B cell (primary cell): ENCODE measurements around the gene GLP2R. TPM values are rescaled to one million over a fixed set of nuclear protein-coding genes. Genes with fewer than 3 reads are reported as not detected.

ENCODE experiments used
- ATAC-seq: fragments of 200-7000 bp; cut with Tn5 transposase; one replicate; pipeline ENCODE4 v1.10.0; 2021; ENCODE audit warnings: low read depth, mild to moderate bottlenecking, moderate number of reproducible peaks, moderate library complexity
- CTCF ChIA-PET: fragments of 350-600 bp; sonication (Branson Sonifier 250); formaldehyde crosslinking; loops from one replicate; lab custom pipeline; 2021; ENCODE audit warnings: antibody characterized with exemption, inconsistent platforms; lab: Charles Lee
- POLR2A ChIA-PET: fragments of 350-600 bp; sonication (Branson Sonifier 250); formaldehyde crosslinking; loops from one replicate; lab custom pipeline; 2021; ENCODE audit warnings: antibody characterized with exemption; lab: Charles Lee
- DNase-seq: peaks from one replicate; pipeline ENCODE4 v3.0.0; 2013
- H2AFZ ChIP-seq: 2 replicates; pipeline ENCODE4 v1.6.1; 2012; ENCODE audit warnings: mild to moderate bottlenecking, low read depth, low read length; ENCODE audit not compliant: insufficient read depth, poor library complexity, severe bottlenecking
- H3K27ac ChIP-seq, 2 donors: 1 replicate in 1 of 2; 2 replicates in 1 of 2; pipeline ENCODE4 v1.5.1; 2012 to 2013; ENCODE audit warnings: low read length in 2 of 2, mild to moderate bottlenecking in 2 of 2, moderate library complexity in 1 of 2
- H3K27me3 ChIP-seq, 4 experiments: fragments of 200-600 bp in 1 of 4; sonication (generic) in 1 of 4; replicated peaks in 1 of 4; 1 replicate in 2 of 4; 2 replicates in 2 of 4; pipeline versions ENCODE4 v1.6.1 to v1.7.0; 2013 to 2016; ENCODE audit warnings: low read length in 3 of 4, mild to moderate bottlenecking in 2 of 4, mixed read lengths in 1 of 4, moderate library complexity in 1 of 4; ENCODE audit not compliant: insufficient read depth in 4 of 4, control insufficient read depth in 3 of 4; ENCODE audit errors: control extremely low read depth in 1 of 4
- H3K36me3 ChIP-seq, 2 experiments: replicated peaks in 1 of 2; 1 replicate in 1 of 2; 2 replicates in 1 of 2; pipeline versions ENCODE4 v1.6.1 to v1.7.1; 2013; ENCODE audit warnings: low read length in 1 of 2; ENCODE audit not compliant: insufficient read depth in 2 of 2, control insufficient read depth in 1 of 2; ENCODE audit errors: control extremely low read depth in 1 of 2, extremely low read depth in 1 of 2
- H3K4me1 ChIP-seq, 2 donors: fragments of 200-600 bp in 1 of 2; sonication (generic) in 1 of 2; 1 replicate in 1 of 2; 2 replicates in 1 of 2; pipeline versions ENCODE4 v1.5.1 to v1.6.1; 2013 to 2017; ENCODE audit warnings: low read length in 2 of 2; ENCODE audit not compliant: control insufficient read depth in 2 of 2, insufficient read depth in 2 of 2
- H3K4me2 ChIP-seq: replicated peaks from 2 replicates; pipeline ENCODE3; 2012; ENCODE audit warnings: mild to moderate bottlenecking, low read depth, low read length; ENCODE audit not compliant: poor library complexity, severe bottlenecking
- H3K4me3 ChIP-seq, 5 experiments: fragments of 200-600 bp in 1 of 5; sonication (generic) in 1 of 5; 1 replicate in 3 of 5; 2 replicates in 2 of 5; pipeline versions ENCODE4 v1.5.1 to v1.7.0; 2011 to 2016; ENCODE audit warnings: low read length in 4 of 5, mild to moderate bottlenecking in 4 of 5, low read depth in 2 of 5, control low read depth in 1 of 5, moderate library complexity in 1 of 5; ENCODE audit not compliant: insufficient read depth in 1 of 5; ENCODE audit errors: control extremely low read depth in 1 of 5, extremely low read depth in 1 of 5
- H3K79me2 ChIP-seq: fragments of 200-600 bp; sonication (generic); one replicate; pipeline ENCODE4 v1.6.0; 2016; ENCODE audit warnings: low read length; ENCODE audit not compliant: control insufficient read depth, insufficient read depth
- H3K9ac ChIP-seq: fragments of 200-600 bp; sonication (generic); 2 replicates; pipeline ENCODE4 v1.6.1; 2017; ENCODE audit warnings: mild to moderate bottlenecking, low read length, moderate library complexity
- H3K9me3 ChIP-seq, 3 donors: one replicate each; pipeline versions ENCODE4 v1.6.1 to v1.7.1; 2013; ENCODE audit warnings: low read length in 2 of 3; ENCODE audit not compliant: control insufficient read depth in 2 of 3, insufficient read depth in 1 of 3; ENCODE audit errors: control extremely low read depth in 1 of 3
- H4K20me1 ChIP-seq: 2 replicates; pipeline ENCODE4 v1.6.0; 2012; ENCODE audit warnings: mild to moderate bottlenecking, low read length; ENCODE audit not compliant: insufficient read depth, control insufficient read depth, poor library complexity, severe bottlenecking
- H3K27ac Mint-ChIP-seq: one replicate; pipeline ENCODE4 v1.8.0; 2021; ENCODE audit warnings: mixed read lengths
- H3K27me3 Mint-ChIP-seq: one replicate; pipeline ENCODE4 v1.8.0; 2021; ENCODE audit warnings: mixed read lengths
- H3K4me1 Mint-ChIP-seq: one replicate; pipeline ENCODE4 v1.8.0; 2021; ENCODE audit warnings: mixed read lengths
- H3K4me3 Mint-ChIP-seq: one replicate; pipeline ENCODE4 v1.8.0; 2021; ENCODE audit warnings: mixed read lengths
- H3K9me3 Mint-ChIP-seq: one replicate; pipeline ENCODE4 v1.8.0; 2022; ENCODE audit warnings: mixed read lengths; ENCODE audit not compliant: insufficient read depth
- EZH2 ChIP-seq: IDR thresholded peaks from 2 replicates; pipeline ENCODE4 v1.6.1; 2012; ENCODE audit warnings: borderline replicate concordance, low read depth, mild to moderate bottlenecking, moderate library complexity, low read length; ENCODE audit not compliant: insufficient read depth, poor library complexity, severe bottlenecking
- WGBS: methylation state at CpG from one replicate; pipeline ENCODE4 v1.1.5; 2013; ENCODE audit warnings: missing lambda C conversion rate; ENCODE audit not compliant: insufficient coverage; 5-methylcytosine and 5-hydroxymethylcytosine counted together
- intact Hi-C: fragments of 100-400 bp; cut with micrococcal nuclease; formaldehyde crosslinking; loops from one replicate; pipeline ENCODE4 v1.10.0; 2022
- polyA plus RNA-seq: library from polyadenylated mRNA; depleted of rRNA; stranded (reverse); fragments of >200 nt; gene quantifications from 2 replicates; pipeline ENCODE4 v1.2.3, GENCODE V29; 2012
- total RNA-seq, 2 donors: library from RNA; stranded (reverse); fragments of 120-200 nt in 1 of 2; gene quantifications; 1 replicate in 1 of 2; 2 replicates in 1 of 2; pipeline versions ENCODE4 v1.2.3 to v1.2.4, GENCODE V29; 2013 to 2022
- TF ChIP-seq, protein P1 (sequence below): fragments of 200-600 bp; IDR thresholded peaks from one replicate; pipeline ENCODE4 v1.8.0; 2022; ENCODE audit warnings: antibody characterized with exemption, mild to moderate bottlenecking

Gene GLP2R
- total and polyA plus RNA-seq, 2 donors (not counting 1 experiment from before 2014, with no cell fraction given), result not detected

DNA sequence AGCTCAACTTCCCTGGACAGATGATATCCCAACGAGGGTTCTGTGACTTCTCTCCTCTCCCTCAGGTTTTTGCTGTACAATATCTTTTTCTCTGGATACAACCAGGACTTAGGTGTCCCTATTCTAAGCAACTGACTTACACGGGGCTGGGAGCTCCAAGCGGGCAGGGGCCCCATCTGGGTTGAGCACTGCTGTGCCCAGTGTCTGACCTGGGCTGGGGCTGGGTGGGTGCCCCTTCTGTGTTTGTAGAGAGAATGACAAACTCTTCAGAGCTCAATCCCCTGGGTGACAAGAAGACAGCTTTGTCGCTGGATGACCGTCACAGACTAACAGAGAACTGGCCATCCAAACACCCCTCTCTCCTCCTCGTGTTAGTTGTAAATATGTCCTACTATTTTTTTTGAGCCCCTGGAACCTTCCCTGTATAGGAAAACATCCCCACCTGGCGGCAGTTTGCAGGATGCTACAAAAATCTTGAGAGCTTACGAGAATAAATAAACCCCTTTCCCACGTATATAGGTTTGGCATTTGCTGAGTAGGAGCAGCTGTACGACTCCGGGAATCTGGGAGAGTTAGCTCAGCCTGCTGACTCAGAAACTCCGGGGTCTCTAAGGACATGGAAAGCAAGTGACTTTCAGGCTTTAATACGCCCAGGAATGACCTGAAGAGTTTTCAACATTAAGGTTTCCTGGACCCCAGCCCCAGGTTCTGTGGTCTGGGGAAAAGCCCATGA, 103.0 kb downstream of the GLP2R start:
- Histone ChIP-seq H2AFZ (no peak overlapping the region), H3K27me3 (no peaks in the 10 kb centered on the region), H3K36me3 (no peaks in the 10 kb centered on the region), H3K27ac (no peak overlapping the region), H3K9me3 (no peaks in the 10 kb centered on the region), H3K9ac (no peak overlapping the region), H3K79me2 (no peaks in the 10 kb centered on the region), H3K4me3 (no peak overlapping the region), H3K4me2 (no peak overlapping the region), H4K20me1 (no peaks in the 10 kb centered on the region), H3K4me1 (no peaks in the 10 kb centered on the region)
- no peak for ATAC-seq
- TF ChIP-seq EZH2, result no peak
- TF ChIP-seq, protein P1, sequence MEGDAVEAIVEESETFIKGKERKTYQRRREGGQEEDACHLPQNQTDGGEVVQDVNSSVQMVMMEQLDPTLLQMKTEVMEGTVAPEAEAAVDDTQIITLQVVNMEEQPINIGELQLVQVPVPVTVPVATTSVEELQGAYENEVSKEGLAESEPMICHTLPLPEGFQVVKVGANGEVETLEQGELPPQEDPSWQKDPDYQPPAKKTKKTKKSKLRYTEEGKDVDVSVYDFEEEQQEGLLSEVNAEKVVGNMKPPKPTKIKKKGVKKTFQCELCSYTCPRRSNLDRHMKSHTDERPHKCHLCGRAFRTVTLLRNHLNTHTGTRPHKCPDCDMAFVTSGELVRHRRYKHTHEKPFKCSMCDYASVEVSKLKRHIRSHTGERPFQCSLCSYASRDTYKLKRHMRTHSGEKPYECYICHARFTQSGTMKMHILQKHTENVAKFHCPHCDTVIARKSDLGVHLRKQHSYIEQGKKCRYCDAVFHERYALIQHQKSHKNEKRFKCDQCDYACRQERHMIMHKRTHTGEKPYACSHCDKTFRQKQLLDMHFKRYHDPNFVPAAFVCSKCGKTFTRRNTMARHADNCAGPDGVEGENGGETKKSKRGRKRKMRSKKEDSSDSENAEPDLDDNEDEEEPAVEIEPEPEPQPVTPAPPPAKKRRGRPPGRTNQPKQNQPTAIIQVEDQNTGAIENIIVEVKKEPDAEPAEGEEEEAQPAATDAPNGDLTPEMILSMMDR, result no peak
- WGBS, result 91% methylated on average over 7 of the region's 13 CpGs
- no peak for DNase-seq
- Mint-ChIP-seq H3K4me1 (peaks cover 3% of the 10 kb centered on the region), H3K9me3 (no peaks in the 10 kb centered on the region), H3K27ac (no peak overlapping the region), H3K4me3 (no peak overlapping the region), H3K27me3 (no peaks in the 10 kb centered on the region)
- intact Hi-C loops, result no loop called here
- POLR2A ChIA-PET, result interaction anchor here (0.5 kb wide), 1 partner anchor 48 kb away, joined by 3 read pairs; no protein-coding TSS in a partner anchor
- CTCF ChIA-PET, result interaction anchor here (1.4 to 7.0 kb wide), 2 partner anchors 298 to 688 kb away, joined by 4 to 137 read pairs; no protein-coding TSS in a partner anchor

GRCh38 chr17:9929871-9930270, 104.1 kb downstream of the GLP2R start:
- Histone ChIP-seq H3K4me2 (no peak overlapping the region), H3K9me3 (no peaks in the 10 kb centered on the region), H2AFZ (no peak overlapping the region), H3K27ac (no peak overlapping the region), H3K4me3 (no peak overlapping the region), H3K4me1 (no peaks in the 10 kb centered on the region), H3K27me3 (no peaks in the 10 kb centered on the region), H3K9ac (no peak overlapping the region), H3K79me2 (no peaks in the 10 kb centered on the region), H3K36me3 (no peaks in the 10 kb centered on the region), H4K20me1 (no peaks in the 10 kb centered on the region)
- TF ChIP-seq, protein P1, result no peak
- TF ChIP-seq EZH2, result no peak
- H3K4me1 Mint-ChIP-seq, result peaks cover 1% of the 10 kb centered on the region
- DNase-seq, result no peak
- ChIA-PET CTCF (interaction anchor here (0.7 kb wide), 1 partner anchor 687 kb away, joined by 3 read pairs; no protein-coding TSS in a partner anchor), POLR2A (no interaction called here)
- no peaks in the 10 kb centered on the region for H3K27me3 Mint-ChIP-seq
- 100% methylated on average over 5 of the region's 8 CpGs for WGBS
- intact Hi-C loops, result no loop called here
- no peak overlapping the region for H3K27ac Mint-ChIP-seq
- H3K9me3 Mint-ChIP-seq, result no peaks in the 10 kb centered on the region
- H3K4me3 Mint-ChIP-seq, result no peak overlapping the region
- no peak for ATAC-seq
